GM12874 (cell line): ENCODE measurements around the gene LEFTY1.

Experiments used
- TF ChIP-seq, protein P1 (sequence below): IDR thresholded peaks from 2 replicates; pipeline ENCODE4 v1.5.1; 2011; ENCODE audit warnings: low read depth, mild to moderate bottlenecking, control low read depth, low read length, moderate library complexity; ENCODE audit not compliant: insufficient read depth

Gene LEFTY1

DNA sequence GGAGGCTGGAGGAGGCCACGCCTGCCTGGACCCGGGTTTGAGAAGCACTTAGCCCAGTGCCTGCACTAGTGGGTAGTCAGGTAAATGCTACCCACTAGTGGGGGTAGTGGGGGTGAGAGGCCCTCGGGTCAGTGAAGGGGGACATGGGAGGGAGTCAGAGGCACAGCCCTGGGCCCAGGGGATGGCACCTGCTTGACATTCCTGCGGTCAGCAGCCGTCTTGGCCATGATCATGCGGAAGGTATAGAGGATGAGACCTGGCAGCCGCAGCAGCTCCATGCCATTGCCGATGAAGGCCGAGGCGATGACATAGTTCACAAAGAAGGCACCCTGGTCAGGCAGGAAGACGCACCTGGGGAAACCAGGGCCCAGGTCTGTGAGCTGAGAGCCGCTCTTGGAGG is 35.5 kb downstream of the LEFTY1 start:
- TF ChIP-seq, protein P1, sequence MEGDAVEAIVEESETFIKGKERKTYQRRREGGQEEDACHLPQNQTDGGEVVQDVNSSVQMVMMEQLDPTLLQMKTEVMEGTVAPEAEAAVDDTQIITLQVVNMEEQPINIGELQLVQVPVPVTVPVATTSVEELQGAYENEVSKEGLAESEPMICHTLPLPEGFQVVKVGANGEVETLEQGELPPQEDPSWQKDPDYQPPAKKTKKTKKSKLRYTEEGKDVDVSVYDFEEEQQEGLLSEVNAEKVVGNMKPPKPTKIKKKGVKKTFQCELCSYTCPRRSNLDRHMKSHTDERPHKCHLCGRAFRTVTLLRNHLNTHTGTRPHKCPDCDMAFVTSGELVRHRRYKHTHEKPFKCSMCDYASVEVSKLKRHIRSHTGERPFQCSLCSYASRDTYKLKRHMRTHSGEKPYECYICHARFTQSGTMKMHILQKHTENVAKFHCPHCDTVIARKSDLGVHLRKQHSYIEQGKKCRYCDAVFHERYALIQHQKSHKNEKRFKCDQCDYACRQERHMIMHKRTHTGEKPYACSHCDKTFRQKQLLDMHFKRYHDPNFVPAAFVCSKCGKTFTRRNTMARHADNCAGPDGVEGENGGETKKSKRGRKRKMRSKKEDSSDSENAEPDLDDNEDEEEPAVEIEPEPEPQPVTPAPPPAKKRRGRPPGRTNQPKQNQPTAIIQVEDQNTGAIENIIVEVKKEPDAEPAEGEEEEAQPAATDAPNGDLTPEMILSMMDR = no peak

- TF ChIP-seq, protein P1 = no peak
Measured at GRCh38 chr1:225852413-225853124, 36.4 kb downstream of the LEFTY1 start.

GRCh38 chr1:225851805-225852204 is 37.1 kb downstream of the LEFTY1 start:
- TF ChIP-seq, protein P1 = no peak

DNA sequence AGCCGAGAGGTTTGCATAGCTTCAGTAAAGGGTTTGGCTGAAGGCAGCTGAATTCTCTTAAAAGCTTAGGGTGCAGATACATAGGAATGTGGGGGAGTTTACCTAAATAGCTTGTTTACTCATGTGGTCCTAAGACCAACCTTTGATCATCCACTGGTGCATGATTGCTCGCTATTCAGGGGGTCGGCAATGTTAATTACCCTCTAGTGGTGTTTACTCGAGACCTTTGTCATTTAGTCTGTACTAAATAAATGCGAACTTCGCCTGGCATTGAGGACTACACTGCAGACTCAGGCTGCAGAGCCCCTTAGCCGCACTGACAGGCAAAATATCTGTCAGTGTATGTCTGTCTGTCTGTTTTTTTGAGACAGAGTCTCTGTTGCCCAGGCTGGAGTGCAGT is 38.6 kb downstream of the LEFTY1 start:
- TF ChIP-seq, protein P1 = no peak

DNA sequence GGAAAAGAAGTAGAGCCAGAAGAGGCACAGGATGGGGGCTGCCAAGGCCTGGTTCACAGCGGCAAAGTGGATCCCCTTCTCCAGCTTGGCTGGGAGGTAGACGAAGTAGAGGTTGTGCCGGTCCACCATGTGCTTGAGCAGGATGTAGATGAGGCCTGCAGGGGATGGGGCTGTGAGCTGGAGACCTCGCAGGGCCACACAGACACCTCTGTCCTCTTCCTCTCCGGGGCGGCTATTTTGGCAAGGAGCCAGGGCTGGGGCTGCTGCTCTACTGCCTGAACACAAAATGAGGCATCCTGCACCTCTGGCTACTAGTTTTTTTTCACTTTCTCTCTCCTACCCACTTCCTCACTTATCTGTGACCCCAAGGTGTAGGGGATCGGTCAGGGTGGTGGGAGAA is 39.0 kb downstream of the LEFTY1 start:
- TF ChIP-seq, protein P1 = no peak

DNA sequence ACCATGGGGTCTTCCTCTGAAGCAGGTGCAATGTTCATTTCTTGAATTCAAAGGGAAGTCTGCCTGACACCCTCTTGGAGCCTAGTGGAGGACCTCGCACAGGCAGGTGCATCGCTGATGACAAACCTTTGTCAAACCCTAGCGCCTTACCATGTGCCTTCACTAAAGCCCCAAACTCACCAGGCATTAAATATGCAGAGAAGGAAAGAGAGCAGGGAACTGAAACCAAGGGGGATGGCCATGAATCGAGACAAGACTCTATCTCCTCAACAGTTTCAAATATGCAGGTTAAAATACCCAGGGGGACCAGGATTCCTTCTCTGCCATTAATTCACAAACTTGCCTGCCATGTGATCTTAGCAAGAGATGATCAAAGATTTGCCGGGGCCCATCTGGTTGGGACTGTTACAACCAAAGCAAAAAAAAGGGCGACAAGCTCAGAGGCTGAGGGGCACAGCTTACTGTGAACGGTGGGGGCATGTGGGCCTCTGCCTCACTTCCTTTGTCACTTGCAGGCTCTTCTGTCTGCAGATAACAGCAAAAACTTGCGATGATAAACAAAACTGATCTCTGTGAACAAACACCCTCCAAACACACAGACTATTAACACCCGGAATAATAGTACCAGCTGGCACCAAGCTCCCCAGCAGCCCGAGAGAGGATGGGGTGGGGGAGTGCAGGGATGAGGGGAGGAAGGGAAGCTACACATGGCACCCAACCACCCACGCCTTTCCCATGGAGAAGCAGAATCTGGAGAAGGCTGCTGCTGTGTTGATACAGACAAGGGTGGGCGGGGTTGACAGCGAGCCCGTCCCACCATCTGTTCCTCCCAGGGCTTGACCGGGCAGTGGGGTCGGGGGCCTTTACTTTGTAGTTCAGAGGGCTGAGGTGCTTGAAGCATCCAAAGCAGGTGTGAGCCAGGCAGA is 40.7 kb downstream of the LEFTY1 start:
- TF ChIP-seq, protein P1 = no peak

GRCh38 chr1:225847610-225848009 is 41.3 kb downstream of the LEFTY1 start:
- TF ChIP-seq, protein P1 = no peak
